CD4-positive, alpha-beta memory T cell (primary cell): ENCODE data around the gene MSH3. TPM values are rescaled to one million over a fixed set of nuclear protein-coding genes. Genes with fewer than 3 reads are reported as not detected.
A peak's percentile ranks its signal among the peaks of the same experiment; 100 is the strongest.
"Not testable (repeated sequence)": the region's sequence is repeated elsewhere in the genome, so short reads cannot be mapped to it uniquely, and the experiment has no call there.

Source experiments
- CTCF ChIA-PET: fragments of 350-600 bp; sonication (Branson Sonifier 250); formaldehyde crosslinking; loops from one replicate; lab custom pipeline; 2021; ENCODE audit warnings: inconsistent platforms; ENCODE audit not compliant: partially characterized antibody; lab: Charles Lee
- POLR2A ChIA-PET: fragments of 350-600 bp; sonication (Branson Sonifier 250); formaldehyde crosslinking; loops from one replicate; lab custom pipeline; 2021; ENCODE audit not compliant: partially characterized antibody; lab: Charles Lee
- DNase-seq, 5 donors: peaks; one replicate each; pipeline versions ENCODE4 v3.0.0 to v3.0.0-alpha.2; 2020 to 2022; ENCODE audit warnings: mixed read lengths in 1 of 5
- H3K27ac ChIP-seq: one replicate; pipeline ENCODE4 v1.7.0; 2013; ENCODE audit warnings: low read depth, low read length
- H3K27me3 ChIP-seq: 2 replicates; pipeline ENCODE4 v1.7.0; 2013; ENCODE audit warnings: mild to moderate bottlenecking, low read length, moderate library complexity; ENCODE audit not compliant: insufficient read depth
- H3K36me3 ChIP-seq: 2 replicates; pipeline ENCODE4 v1.7.0; 2013; ENCODE audit warnings: mild to moderate bottlenecking, low read length, moderate library complexity; ENCODE audit not compliant: insufficient read depth
- H3K4me1 ChIP-seq: 2 replicates; pipeline ENCODE4 v1.7.0; 2013; ENCODE audit warnings: mild to moderate bottlenecking, low read length, moderate library complexity; ENCODE audit not compliant: insufficient read depth
- H3K4me3 ChIP-seq, 2 donors: one replicate each; pipeline ENCODE4 v1.7.0; 2013; ENCODE audit warnings: low read length in 2 of 2, mild to moderate bottlenecking in 1 of 2
- H3K9me3 ChIP-seq, 2 donors: one replicate each; pipeline ENCODE4 v1.7.0; 2013; ENCODE audit warnings: low read length in 2 of 2, control low read depth in 1 of 2; ENCODE audit not compliant: control insufficient read depth in 1 of 2
- H3K27ac Mint-ChIP-seq, 7 donors: one replicate each; pipeline ENCODE4 v1.8.0; 2020 to 2021; ENCODE audit warnings: mixed read lengths in 7 of 7, mild to moderate bottlenecking in 6 of 7, inconsistent platforms in 3 of 7, moderate library complexity in 3 of 7
- H3K27me3 Mint-ChIP-seq, 2 donors: one replicate each; pipeline ENCODE4 v1.8.0; 2020 to 2021; ENCODE audit warnings: mixed read lengths in 2 of 2
- H3K36me3 Mint-ChIP-seq, 2 donors: one replicate each; pipeline ENCODE4 v1.8.0; 2020 to 2021; ENCODE audit warnings: mixed read lengths in 2 of 2, inconsistent platforms in 1 of 2, mild to moderate bottlenecking in 1 of 2
- H3K4me1 Mint-ChIP-seq, 4 donors: one replicate each; pipeline ENCODE4 v1.8.0; 2020 to 2021; ENCODE audit warnings: mixed read lengths in 4 of 4, mild to moderate bottlenecking in 1 of 4
- H3K4me3 Mint-ChIP-seq, 8 donors: one replicate each; pipeline ENCODE4 v1.8.0; 2020 to 2021; ENCODE audit warnings: mixed read lengths in 8 of 8, mild to moderate bottlenecking in 7 of 8, moderate library complexity in 6 of 8, inconsistent platforms in 3 of 8
- H3K9me3 Mint-ChIP-seq, 8 donors: one replicate each; pipeline ENCODE4 v1.8.0; 2020 to 2021; ENCODE audit warnings: mixed read lengths in 8 of 8, mild to moderate bottlenecking in 5 of 8, inconsistent platforms in 3 of 8, moderate library complexity in 1 of 8
- intact Hi-C: fragments of 100-400 bp; cut with micrococcal nuclease; formaldehyde crosslinking; loops from one replicate; pipeline ENCODE4 v1.15.1; 2023
- polyA plus RNA-seq, 2 donors: library from polyadenylated mRNA; unstranded; fragments of 300-500 nt; fragmentation: Illumina TruSeq; gene quantifications; one replicate each; pipeline ENCODE4 v1.2.3, GENCODE V29; 2021
- total RNA-seq, 2 experiments: library from RNA; stranded (reverse); gene quantifications; one replicate each; pipeline ENCODE4 v1.2.3, GENCODE V29; 2021

Gene MSH3
- total and polyA plus RNA-seq, 4 experiments from 2014 or later = 14.3 to 17.1 (median 15.3) TPM

DNA sequence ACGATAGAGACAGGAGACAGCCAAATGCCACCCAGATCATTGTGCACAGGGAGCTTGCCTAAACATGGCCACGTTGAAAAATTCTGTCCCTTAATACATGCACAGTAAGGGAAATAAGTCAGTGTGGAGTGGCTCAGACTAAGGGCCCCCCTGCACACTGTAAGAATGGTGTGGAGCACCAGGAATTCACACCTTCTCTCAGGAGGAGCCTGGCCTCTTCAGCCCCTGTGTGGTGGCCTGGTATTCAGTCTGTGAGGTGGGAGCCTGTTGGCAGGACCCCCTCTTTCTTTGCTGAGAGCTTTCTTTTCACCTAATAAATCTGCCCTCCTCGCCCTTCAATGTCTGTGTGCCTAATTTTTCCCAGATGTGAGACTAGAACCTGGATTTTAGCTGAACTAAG lies 239.6 kb downstream of the MSH3 start:
- Mint-ChIP-seq H3K36me3 (peaks cover 8 to 38% of the 10 kb centered on the region in 2 donors), H3K27ac (peak overlapping the region in 1 of 7 donors; percentile 9), H3K9me3 (peaks cover 0 to 1% (median 0%) of the 10 kb centered on the region in 8 donors), H3K27me3 (no peaks in the 10 kb centered on the region), H3K4me1 (peaks cover 0 to 2% (median 0%) of the 10 kb centered on the region in 4 donors), H3K4me3 (no peak overlapping the region)
- Histone ChIP-seq H3K9me3 (no peaks in the 10 kb centered on the region), H3K27ac (no peak overlapping the region), H3K36me3 (no peaks in the 10 kb centered on the region), H3K4me1 (no peaks in the 10 kb centered on the region), H3K27me3 (no peaks in the 10 kb centered on the region), H3K4me3 (no peak overlapping the region)
- intact Hi-C loops = no loop called here
- ChIA-PET POLR2A (no interaction called here), CTCF (no interaction called here)
- DNase-seq = no peak

DNA sequence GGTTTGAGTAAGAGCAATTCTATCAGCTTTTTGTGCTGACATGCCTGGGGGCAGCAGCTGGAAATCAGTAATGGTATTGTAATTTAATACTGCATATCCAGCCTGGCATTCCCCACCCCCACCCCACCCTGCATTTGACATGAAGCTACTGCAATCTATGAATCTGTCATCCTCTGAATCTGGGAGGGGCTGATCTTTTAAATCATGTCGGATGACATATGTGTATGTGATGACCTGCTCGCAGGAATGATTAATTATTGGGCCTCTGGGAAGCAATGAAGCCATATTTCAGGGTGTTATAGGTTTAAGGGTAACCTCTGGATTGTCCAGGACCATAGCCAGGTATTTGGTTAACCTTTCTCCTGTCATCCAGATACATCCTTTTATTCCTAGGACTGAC lies 241.1 kb downstream of the MSH3 start:
- Histone ChIP-seq H3K4me1 (no peaks in the 10 kb centered on the region), H3K27me3 (no peaks in the 10 kb centered on the region), H3K4me3 (no peak overlapping the region), H3K36me3 (no peaks in the 10 kb centered on the region), H3K9me3 (no peaks in the 10 kb centered on the region), H3K27ac (no peak overlapping the region)
- Mint-ChIP-seq H3K27me3 (no peaks in the 10 kb centered on the region), H3K4me1 (peaks cover 0 to under 1% (median 0%) of the 10 kb centered on the region in 4 donors), H3K36me3 (peaks cover 14 to 39% of the 10 kb centered on the region in 2 donors), H3K4me3 (no peak overlapping the region), H3K27ac (no peak overlapping the region), H3K9me3 (peaks cover 0 to 10% (median 1%) of the 10 kb centered on the region in 8 donors)
- CTCF ChIA-PET = no interaction called here
- POLR2A ChIA-PET = no interaction called here
- DNase-seq = no peak
- intact Hi-C loops = no loop called here

DNA sequence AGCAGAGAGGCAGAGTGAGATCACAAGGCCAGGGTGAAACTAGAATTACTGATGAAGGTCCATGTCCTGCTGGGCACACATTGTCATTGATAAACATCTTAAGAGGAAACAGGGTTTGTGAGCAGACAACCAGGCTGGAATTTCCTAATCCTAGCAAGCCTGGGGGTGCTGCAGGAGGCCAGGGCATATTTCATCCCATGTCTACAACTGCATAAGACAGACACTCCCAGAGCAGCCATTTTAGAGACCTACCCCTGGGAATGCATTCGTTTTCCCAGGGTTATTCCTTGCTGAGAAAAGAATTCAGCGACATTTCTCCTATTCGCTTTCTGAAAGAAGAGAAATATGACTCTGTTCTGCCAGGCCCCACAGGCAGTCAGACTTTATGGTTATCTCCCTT lies 248.2 kb downstream of the MSH3 start:
- H3K4me3 ChIP-seq, CTCF ChIA-PET, intact Hi-C loops, H3K9me3 ChIP-seq, H3K27ac Mint-ChIP-seq, DNase-seq, H3K36me3 ChIP-seq, H3K27me3 ChIP-seq, POLR2A ChIA-PET, H3K4me1 ChIP-seq, H3K4me1 Mint-ChIP-seq, H3K27me3 Mint-ChIP-seq, H3K4me3 Mint-ChIP-seq, H3K27ac ChIP-seq: not testable (repeated sequence)
- H3K9me3 Mint-ChIP-seq = peaks cover 2 to 29% (median 18%) of the 10 kb centered on the region in 8 donors
- H3K36me3 Mint-ChIP-seq = peaks cover 18 to 42% of the 10 kb centered on the region in 2 donors

DNA sequence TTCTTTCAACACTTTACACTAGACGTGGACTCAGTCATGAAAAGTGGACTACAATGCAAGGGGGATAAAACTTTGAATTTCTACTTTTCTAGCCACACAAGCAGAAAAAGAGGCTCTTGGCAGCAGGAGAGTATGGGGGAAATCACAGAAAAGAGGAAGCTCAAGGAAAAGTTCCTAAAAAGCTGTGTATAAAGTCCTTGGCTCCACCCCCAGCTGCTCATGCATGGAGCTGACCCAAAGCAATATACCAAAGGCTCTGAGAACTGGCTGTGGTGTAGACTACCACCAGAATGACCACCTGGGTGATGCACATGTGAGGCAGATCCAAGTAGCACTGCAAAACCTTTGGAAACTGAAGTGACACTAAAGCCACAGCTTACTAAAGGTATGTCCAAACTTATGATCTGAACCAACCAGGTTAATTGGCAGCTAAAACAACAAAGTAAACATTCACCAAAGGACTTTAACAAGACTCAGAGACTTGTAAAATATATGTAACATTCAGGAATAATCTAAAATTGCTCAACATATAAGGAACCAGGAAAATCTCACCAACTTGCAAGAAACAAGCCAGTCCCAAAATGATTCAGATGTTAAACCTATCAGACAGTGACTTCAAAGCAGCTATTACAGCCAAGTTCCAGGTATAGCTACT lies 250.2 kb downstream of the MSH3 start:
- H3K9me3 Mint-ChIP-seq = peaks cover 2 to 29% (median 18%) of the 10 kb centered on the region in 8 donors
- Histone ChIP-seq H3K4me3 (no peak overlapping the region), H3K27me3 (no peaks in the 10 kb centered on the region), H3K4me1 (no peaks in the 10 kb centered on the region), H3K36me3 (no peaks in the 10 kb centered on the region), H3K27ac (no peak overlapping the region), H3K9me3 (no peaks in the 10 kb centered on the region)
- H3K4me3 Mint-ChIP-seq = no peak overlapping the region
- peaks cover 13 to 28% of the 10 kb centered on the region in 2 donors for H3K36me3 Mint-ChIP-seq
- CTCF ChIA-PET = no interaction called here
- no peak overlapping the region for H3K27ac Mint-ChIP-seq
- POLR2A ChIA-PET = no interaction called here
- no peaks in the 10 kb centered on the region for H3K27me3 Mint-ChIP-seq
- intact Hi-C loops = no loop called here
- DNase-seq = no peak
- H3K4me1 Mint-ChIP-seq = no peaks in the 10 kb centered on the region

DNA sequence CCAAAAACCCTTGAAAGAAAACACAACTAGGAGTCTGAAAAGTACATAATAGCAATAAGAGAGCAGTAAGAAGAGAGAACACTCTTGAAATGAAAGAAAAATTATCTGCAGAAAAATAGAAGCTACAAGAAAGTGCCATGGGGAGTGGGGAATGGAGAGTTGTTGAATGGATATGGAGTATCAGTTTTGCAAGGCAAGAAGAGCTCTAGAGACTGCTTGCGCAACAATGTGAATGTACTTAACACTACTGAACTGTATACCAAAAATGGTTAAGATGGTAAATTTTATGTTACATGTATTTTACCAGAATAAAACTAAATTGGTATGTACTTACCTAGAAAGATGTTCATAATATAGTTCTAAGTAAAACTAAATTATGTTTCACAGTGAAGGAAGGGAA lies 251.0 kb downstream of the MSH3 start:
- Mint-ChIP-seq H3K4me3 (no peak overlapping the region), H3K27ac (peak overlapping the region in 1 of 7 donors; percentile 2), H3K9me3 (peaks cover 2 to 28% (median 16%) of the 10 kb centered on the region in 8 donors), H3K27me3 (no peaks in the 10 kb centered on the region), H3K36me3 (peaks cover 8 to 23% of the 10 kb centered on the region in 2 donors), H3K4me1 (no peaks in the 10 kb centered on the region)
- intact Hi-C loops = no loop called here
- Histone ChIP-seq H3K36me3 (no peaks in the 10 kb centered on the region), H3K4me1 (no peaks in the 10 kb centered on the region), H3K9me3 (no peaks in the 10 kb centered on the region), H3K4me3 (no peak overlapping the region), H3K27me3 (no peaks in the 10 kb centered on the region), H3K27ac (no peak overlapping the region)
- DNase-seq = no peak
- ChIA-PET CTCF (no interaction called here), POLR2A (no interaction called here)

DNA sequence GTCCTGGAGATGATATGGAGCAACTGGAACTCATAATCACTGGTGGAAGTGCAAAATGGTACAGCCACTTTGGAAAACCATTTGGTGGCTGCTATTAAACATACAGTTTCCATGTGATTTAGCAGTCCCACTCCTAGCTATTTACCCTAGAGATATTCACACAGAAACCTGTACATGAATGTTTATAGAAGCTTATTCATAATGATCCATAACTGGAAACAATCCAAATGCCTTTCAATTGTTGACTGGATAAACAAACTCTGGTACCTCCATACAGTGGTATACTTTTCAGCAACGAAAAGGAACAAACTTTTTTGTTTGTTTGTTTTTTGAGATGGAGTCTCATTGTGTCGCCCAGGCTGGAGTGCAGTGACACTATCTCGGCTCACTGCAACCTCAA lies 258.0 kb downstream of the MSH3 start:
- peaks cover 0 to 5% of the 10 kb centered on the region in 2 donors for H3K9me3 ChIP-seq
- DNase-seq = no peak
- H3K4me1 ChIP-seq = no peaks in the 10 kb centered on the region
- no peak overlapping the region for H3K27ac ChIP-seq
- Mint-ChIP-seq H3K36me3 (peaks cover 0 to 5% of the 10 kb centered on the region in 2 donors), H3K27me3 (no peaks in the 10 kb centered on the region), H3K4me3 (no peak overlapping the region), H3K4me1 (no peaks in the 10 kb centered on the region), H3K9me3 (peaks cover 0 to 10% (median 4%) of the 10 kb centered on the region in 8 donors), H3K27ac (no peak overlapping the region)
- no peaks in the 10 kb centered on the region for H3K27me3 ChIP-seq
- POLR2A ChIA-PET = no interaction called here
- H3K4me3 ChIP-seq = no peak overlapping the region
- intact Hi-C loops = no loop called here
- CTCF ChIA-PET = interaction anchor here (1.0 kb wide), 1 partner anchor 195 kb away, joined by 3 read pairs; no protein-coding TSS in a partner anchor
- H3K36me3 ChIP-seq = no peaks in the 10 kb centered on the region

DNA sequence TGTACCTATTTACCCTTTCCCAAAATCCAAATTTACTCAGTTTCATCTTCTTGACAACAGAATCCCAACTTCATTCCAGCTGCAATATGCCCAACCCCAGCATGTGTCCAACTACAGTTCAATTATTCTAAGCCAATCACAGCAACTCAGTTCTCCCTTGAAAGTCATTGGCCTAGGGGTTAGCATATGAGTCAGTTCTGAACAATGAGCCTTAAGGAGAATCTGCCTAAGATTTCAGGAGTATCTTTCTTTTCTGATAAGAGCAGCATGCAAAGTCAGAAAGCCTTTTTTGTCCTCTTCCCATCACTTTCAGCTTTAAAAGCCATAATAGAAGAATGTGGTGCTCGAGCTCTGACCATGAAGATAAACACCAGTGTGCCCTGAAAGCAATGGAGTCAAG lies 261.3 kb downstream of the MSH3 start:
- no peaks in the 10 kb centered on the region for H3K4me1 Mint-ChIP-seq
- ChIA-PET POLR2A (no interaction called here), CTCF (interaction anchor here (0.6 kb wide), 1 partner anchor 133 kb away, joined by 3 read pairs; no protein-coding TSS in a partner anchor)
- H3K9me3 Mint-ChIP-seq = peaks cover 0 to 10% (median 4%) of the 10 kb centered on the region in 8 donors
- no peak overlapping the region for H3K27ac Mint-ChIP-seq
- intact Hi-C loops = no loop called here
- Histone ChIP-seq H3K4me1 (no peaks in the 10 kb centered on the region), H3K27ac (no peak overlapping the region), H3K4me3 (no peak overlapping the region), H3K27me3 (no peaks in the 10 kb centered on the region), H3K9me3 (peaks cover 0 to 5% of the 10 kb centered on the region in 2 donors), H3K36me3 (no peaks in the 10 kb centered on the region)
- peaks cover 0 to 5% of the 10 kb centered on the region in 2 donors for H3K36me3 Mint-ChIP-seq
- no peak overlapping the region for H3K4me3 Mint-ChIP-seq
- H3K27me3 Mint-ChIP-seq = no peaks in the 10 kb centered on the region
- no peak for DNase-seq
